GM12874 (cell line): ENCODE measurements around the gene C20orf202.

Source experiments
- CTCF ChIP-seq: IDR thresholded peaks from 2 replicates; pipeline ENCODE4 v1.5.1; 2011; ENCODE audit warnings: low read depth, mild to moderate bottlenecking, control low read depth, low read length, moderate library complexity; ENCODE audit not compliant: insufficient read depth

Gene C20orf202

DNA sequence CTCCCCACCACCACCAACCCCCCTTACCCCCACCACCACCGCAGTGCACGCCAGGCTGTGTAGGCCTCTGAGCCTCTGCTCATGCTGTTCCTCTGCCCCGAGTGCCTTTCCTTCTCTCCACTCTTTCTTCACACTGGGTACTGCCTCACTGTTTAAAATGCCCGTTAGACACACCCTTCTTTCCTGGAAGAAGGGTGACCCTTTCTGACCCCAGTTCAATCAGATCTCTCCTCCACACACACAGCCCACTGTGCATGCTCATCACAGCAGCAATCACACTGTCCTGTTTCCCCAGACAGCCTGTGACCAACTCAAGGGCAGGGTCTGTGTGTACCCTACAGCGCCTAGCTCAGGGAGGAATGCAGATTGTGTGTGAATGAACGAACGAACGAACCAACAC, 28.5 kb upstream of the C20orf202 start:
- no peak for TF ChIP-seq CTCF

DNA sequence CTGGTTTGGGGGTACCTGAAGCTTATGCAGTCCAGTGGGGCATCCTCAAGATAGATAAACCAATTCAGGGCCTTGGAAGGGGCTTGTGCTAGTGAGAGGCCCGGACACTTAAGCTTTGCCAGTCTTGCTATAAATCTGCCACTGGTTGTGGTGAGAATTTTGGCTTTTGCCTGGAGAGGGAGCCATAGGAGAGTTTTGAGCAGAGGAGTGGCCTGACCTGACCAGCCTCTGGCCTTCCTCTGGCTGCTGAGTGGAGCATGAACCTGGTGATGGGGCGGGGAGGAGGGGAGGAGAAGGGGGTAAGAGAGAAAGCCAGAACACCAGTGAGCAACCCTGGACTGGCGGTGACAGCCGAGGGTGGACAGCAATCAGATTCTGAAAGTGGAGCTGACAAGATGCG, 25.6 kb upstream of the C20orf202 start:
- no peak for TF ChIP-seq CTCF

GRCh38 chr20:1178103-1178502, 25.2 kb upstream of the C20orf202 start:
- no peak for TF ChIP-seq CTCF

GRCh38 chr20:1178623-1179022, 24.6 kb upstream of the C20orf202 start:
- TF ChIP-seq CTCF, result no peak

DNA sequence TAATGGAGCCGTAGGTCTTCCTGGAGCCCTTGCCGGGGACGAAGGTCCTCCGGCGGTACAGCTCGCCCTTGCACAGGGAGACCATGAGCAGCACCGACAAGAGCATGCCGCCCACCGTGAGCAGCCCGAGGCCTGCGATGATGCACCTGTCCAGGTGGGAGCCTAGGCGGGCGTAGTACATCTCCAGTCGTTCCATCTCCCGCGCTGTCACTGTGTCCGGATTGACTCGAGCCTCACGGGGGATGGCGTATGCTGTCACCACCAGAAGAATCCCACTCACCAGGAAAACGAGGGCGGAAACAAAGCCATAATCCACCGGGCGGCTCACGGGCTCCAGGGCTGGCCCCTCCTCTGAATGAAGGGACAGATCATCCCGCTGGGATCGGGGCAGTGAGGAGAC, 22.3 kb upstream of the C20orf202 start:
- no peak for TF ChIP-seq CTCF

GRCh38 chr20:1182106-1182505, 21.1 kb upstream of the C20orf202 start:
- TF ChIP-seq CTCF, result no peak

GRCh38 chr20:1183153-1183552, 20.1 kb upstream of the C20orf202 start:
- TF ChIP-seq CTCF, result no peak

DNA sequence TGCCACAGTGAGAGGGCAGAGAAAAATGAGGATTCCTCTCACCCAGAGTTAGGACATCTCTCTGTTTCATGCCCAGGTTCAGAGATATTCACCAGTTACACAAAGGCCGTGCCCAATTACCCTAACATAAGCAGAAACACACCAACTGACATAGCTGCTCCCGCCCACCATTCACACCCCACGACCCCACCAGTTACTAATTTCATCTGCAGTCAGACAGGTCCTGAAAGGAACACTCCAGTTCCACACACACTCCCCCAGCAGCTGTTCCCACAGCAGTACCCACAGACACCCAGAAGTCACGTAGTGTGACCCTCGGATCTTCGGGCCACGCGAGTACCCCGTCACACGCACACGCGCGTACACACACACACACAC, 19.0 kb upstream of the C20orf202 start:
- TF ChIP-seq CTCF, result no peak
